Mesendoderm (in vitro differentiated cells): Measurements from ENCODE around the gene FBXO11.

Source experiments
- DNase-seq: peaks from one replicate; pipeline ENCODE4 v3.0.0; 2013
- H2AK5ac ChIP-seq: 2 replicates; pipeline ENCODE4 v1.6.1; 2013; ENCODE audit warnings: low read length, inconsistent platforms
- H2BK120ac ChIP-seq: 2 replicates; pipeline ENCODE4 v1.6.1; 2013; ENCODE audit warnings: low read depth, mild to moderate bottlenecking, low read length, moderate library complexity, mixed read lengths
- H2BK15ac ChIP-seq: replicated peaks from 2 replicates; pipeline ENCODE4 v1.6.1; 2013; ENCODE audit warnings: low read depth, mild to moderate bottlenecking, moderate library complexity
- H2BK5ac ChIP-seq: 2 replicates; pipeline ENCODE4 v1.6.1; 2013; ENCODE audit warnings: low read length, inconsistent platforms
- H3K18ac ChIP-seq: 2 replicates; pipeline ENCODE4 v1.6.1; 2013; ENCODE audit warnings: mild to moderate bottlenecking, low read length, mixed read lengths
- H3K23ac ChIP-seq: one replicate; pipeline ENCODE4 v1.6.1; 2013; ENCODE audit warnings: low read length
- H3K27ac ChIP-seq: 2 replicates; pipeline ENCODE4 v1.5.1; 2013; ENCODE audit warnings: low read depth, mild to moderate bottlenecking, inconsistent platforms, low read length, moderate library complexity
- H3K27me3 ChIP-seq: 2 replicates; pipeline ENCODE4 v1.6.1; 2013; ENCODE audit warnings: low read length, control low read depth, mild to moderate bottlenecking, inconsistent platforms; ENCODE audit not compliant: insufficient read depth, poor library complexity
- H3K36me3 ChIP-seq: 2 replicates; pipeline ENCODE4 v1.6.1; 2013; ENCODE audit warnings: low read length, inconsistent platforms; ENCODE audit not compliant: control insufficient read depth, insufficient read depth
- H3K4ac ChIP-seq: one replicate; pipeline ENCODE4 v1.6.1; 2013; ENCODE audit warnings: low read depth, mild to moderate bottlenecking, low read length, moderate library complexity
- H3K4me1 ChIP-seq: 2 replicates; pipeline ENCODE4 v1.6.1; 2013; ENCODE audit warnings: low read depth, low read length, inconsistent platforms; ENCODE audit not compliant: control insufficient read depth
- H3K4me2 ChIP-seq: 2 replicates; pipeline ENCODE4 v1.6.1; 2013; ENCODE audit warnings: low read length
- H3K4me3 ChIP-seq: 2 replicates; pipeline ENCODE4 v1.5.1; 2013; ENCODE audit warnings: mild to moderate bottlenecking, low read length
- H3K56ac ChIP-seq: one replicate; pipeline ENCODE4 v1.6.1; 2013; ENCODE audit warnings: low read length
- H3K79me1 ChIP-seq: 2 replicates; pipeline ENCODE4 v1.6.1; 2013; ENCODE audit warnings: low read length, inconsistent platforms
- H3K79me2 ChIP-seq: 2 replicates; pipeline ENCODE4 v1.6.1; 2013; ENCODE audit warnings: mild to moderate bottlenecking, low read length; ENCODE audit not compliant: control insufficient read depth, insufficient read depth
- H3K9ac ChIP-seq: 2 replicates; pipeline ENCODE4 v1.6.1; 2013; ENCODE audit warnings: low read length, inconsistent platforms
- H4K5ac ChIP-seq: one replicate; pipeline ENCODE4 v1.6.1; 2013; ENCODE audit warnings: low read length
- H4K8ac ChIP-seq: one replicate; pipeline ENCODE4 v1.6.1; 2013; ENCODE audit warnings: low read depth, mild to moderate bottlenecking, control low read depth, low read length, moderate library complexity
- WGBS: extraction: QIAGEN DNeasy Blood & Tissue Kit; methylation state at CpG from one replicate; pipeline ENCODE4 v1.1.7; 2013; ENCODE audit warnings: low lambda C conversion rate, missing lambda C conversion rate; ENCODE audit not compliant: insufficient coverage; ENCODE audit errors: extremely low coverage; 5-methylcytosine and 5-hydroxymethylcytosine counted together

Gene FBXO11

GRCh38 chr2:47876912-47877311 is 29.4 kb downstream of the FBXO11 start:
- no peak overlapping the region for H2AK5ac ChIP-seq
- peaks cover 5% of the 10 kb centered on the region for H3K79me1 ChIP-seq
- H3K36me3 ChIP-seq = no peaks in the 10 kb centered on the region
- H3K23ac ChIP-seq = no peak overlapping the region
- H2BK15ac ChIP-seq = no peak overlapping the region
- no peak overlapping the region for H2BK5ac ChIP-seq
- H3K4me1 ChIP-seq = no peaks in the 10 kb centered on the region
- no peak overlapping the region for H3K56ac ChIP-seq
- no peak overlapping the region for H3K4me3 ChIP-seq
- H3K18ac ChIP-seq = no peak overlapping the region
- no peak overlapping the region for H3K27ac ChIP-seq
- no peak overlapping the region for H3K4me2 ChIP-seq
- H2BK120ac ChIP-seq = no peak overlapping the region
- no peak overlapping the region for H4K8ac ChIP-seq
- no peak overlapping the region for H3K9ac ChIP-seq
- no peak overlapping the region for H4K5ac ChIP-seq
- peaks cover 23% of the 10 kb centered on the region for H3K79me2 ChIP-seq
- no peaks in the 10 kb centered on the region for H3K27me3 ChIP-seq
- H3K4ac ChIP-seq = no peak overlapping the region
- no CpG with 5 or more reads among the region's 1 CpG for WGBS
- no peak for DNase-seq

- no peak overlapping the region for H3K4me3 ChIP-seq
- H2BK120ac ChIP-seq = no peak overlapping the region
These were observed 33.4 kb downstream of the FBXO11 start for GRCh38 chr2:47872941-47873340.

GRCh38 chr2:47870641-47871540 is 35.4 kb downstream of the FBXO11 start:
- no peaks in the 10 kb centered on the region for H3K27me3 ChIP-seq
- H3K4me1 ChIP-seq = peaks cover 5% of the 10 kb centered on the region
- no peak overlapping the region for H3K56ac ChIP-seq
- no peak overlapping the region for H2AK5ac ChIP-seq
- peaks cover 37% of the 10 kb centered on the region for H3K79me2 ChIP-seq
- H3K27ac ChIP-seq = no peak overlapping the region
- H4K8ac ChIP-seq = no peak overlapping the region
- H3K4ac ChIP-seq = no peak overlapping the region
- no peak overlapping the region for H3K4me2 ChIP-seq
- H3K4me3 ChIP-seq = no peak overlapping the region
- WGBS = no CpG with 5 or more reads among the region's 7 CpGs
- H2BK15ac ChIP-seq = no peak overlapping the region
- no peak overlapping the region for H4K5ac ChIP-seq
- peaks cover 21% of the 10 kb centered on the region for H3K79me1 ChIP-seq
- H3K18ac ChIP-seq = no peak overlapping the region
- H2BK5ac ChIP-seq = no peak overlapping the region
- H3K23ac ChIP-seq = no peak overlapping the region
- H3K9ac ChIP-seq = no peak overlapping the region
- no peak for DNase-seq
- no peaks in the 10 kb centered on the region for H3K36me3 ChIP-seq
- H2BK120ac ChIP-seq = no peak overlapping the region

More at GRCh38 chr2:47872941-47873340, 33.4 kb downstream of the FBXO11 start:
- Histone ChIP-seq H3K27me3 (no peaks in the 10 kb centered on the region), H2BK15ac (no peak overlapping the region), H3K27ac (no peak overlapping the region), H2AK5ac (no peak overlapping the region), H3K79me1 (peaks cover 18% of the 10 kb centered on the region), H3K4me1 (peaks cover 5% of the 10 kb centered on the region), H4K5ac (no peak overlapping the region), H3K23ac (no peak overlapping the region), H3K36me3 (no peaks in the 10 kb centered on the region), H3K18ac (no peak overlapping the region), H4K8ac (no peak overlapping the region), H3K4ac (no peak overlapping the region), H3K4me2 (no peak overlapping the region), H2BK5ac (no peak overlapping the region), H3K56ac (no peak overlapping the region), H3K9ac (no peak overlapping the region), H3K79me2 (peaks cover 30% of the 10 kb centered on the region)
- no peak for DNase-seq
- no CpG with 5 or more reads among the region's 2 CpGs for WGBS

- no peak overlapping the region for H3K56ac ChIP-seq
- H3K4ac ChIP-seq = no peak overlapping the region
These were observed 36.3 kb downstream of the FBXO11 start for GRCh38 chr2:47869859-47870595.

GRCh38 chr2:47868611-47869352 is 37.5 kb downstream of the FBXO11 start:
- no peak overlapping the region for H2BK120ac ChIP-seq
- H3K9ac ChIP-seq = no peak overlapping the region
- no peak overlapping the region for H2AK5ac ChIP-seq
- H3K18ac ChIP-seq = no peak overlapping the region
- no peaks in the 10 kb centered on the region for H3K27me3 ChIP-seq
- H3K79me2 ChIP-seq = peaks cover 45% of the 10 kb centered on the region
- H3K23ac ChIP-seq = no peak overlapping the region
- no peak for DNase-seq
- peaks cover 7% of the 10 kb centered on the region for H3K4me1 ChIP-seq
- H3K4me2 ChIP-seq = no peak overlapping the region
- no peak overlapping the region for H3K4ac ChIP-seq
- no peaks in the 10 kb centered on the region for H3K36me3 ChIP-seq
- peaks cover 24% of the 10 kb centered on the region for H3K79me1 ChIP-seq
- H4K8ac ChIP-seq = no peak overlapping the region
- no peak overlapping the region for H3K27ac ChIP-seq
- no peak overlapping the region for H4K5ac ChIP-seq
- H2BK5ac ChIP-seq = no peak overlapping the region
- WGBS = no CpG with 5 or more reads among the region's 7 CpGs
- no peak overlapping the region for H2BK15ac ChIP-seq
- no peak overlapping the region for H3K56ac ChIP-seq
- no peak overlapping the region for H3K4me3 ChIP-seq

More at GRCh38 chr2:47869859-47870595, 36.3 kb downstream of the FBXO11 start:
- H2BK5ac ChIP-seq = no peak overlapping the region
- H3K18ac ChIP-seq = no peak overlapping the region
- no peak overlapping the region for H3K23ac ChIP-seq
- WGBS = no CpG with 5 or more reads among the region's 2 CpGs
- no peak overlapping the region for H2AK5ac ChIP-seq
- H3K4me2 ChIP-seq = no peak overlapping the region
- H3K9ac ChIP-seq = no peak overlapping the region
- no peak overlapping the region for H2BK120ac ChIP-seq
- no peak overlapping the region for H3K4me3 ChIP-seq
- DNase-seq = peak; percentile 49
- H3K79me1 ChIP-seq = peaks cover 23% of the 10 kb centered on the region
- no peaks in the 10 kb centered on the region for H3K27me3 ChIP-seq
- peaks cover 7% of the 10 kb centered on the region for H3K4me1 ChIP-seq
- H3K79me2 ChIP-seq = peaks cover 43% of the 10 kb centered on the region
- no peak overlapping the region for H2BK15ac ChIP-seq
- H4K8ac ChIP-seq = no peak overlapping the region
- H3K36me3 ChIP-seq = no peaks in the 10 kb centered on the region
- no peak overlapping the region for H4K5ac ChIP-seq
- no peak overlapping the region for H3K27ac ChIP-seq
